Activated CD4-positive, alpha-beta T cell treated with anti-CD3 and anti-CD28 coated beads, Interleukin-2, amount 50 U/mL, for 48 hours (primary cell): ENCODE measurements around the gene SQOR.

Source experiments
- DNase-seq, 2 experiments: peaks; one replicate each; pipeline ENCODE4 v3.0.0-alpha.2; 2020

The SQOR gene

DNA sequence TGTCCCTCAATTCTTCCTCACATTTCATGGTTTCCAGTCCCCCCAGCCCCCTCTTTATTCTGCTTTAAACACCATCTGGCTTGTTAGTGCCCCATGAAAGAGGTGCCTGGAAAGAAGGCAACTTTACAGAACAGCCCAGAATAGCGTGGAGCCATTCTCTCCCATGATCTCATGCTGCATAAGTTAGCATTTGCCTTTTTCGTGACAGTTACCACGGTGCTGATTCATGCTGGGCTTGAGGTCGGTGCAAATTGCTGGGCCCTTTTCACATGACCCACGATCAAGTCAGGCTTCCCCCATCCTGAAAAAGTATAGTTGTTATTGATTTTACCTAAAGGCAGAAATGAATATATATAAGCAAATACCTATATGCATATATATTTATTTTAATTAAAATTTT lies 29.6 kb downstream of the SQOR start:
- DNase-seq, result no peak

DNA sequence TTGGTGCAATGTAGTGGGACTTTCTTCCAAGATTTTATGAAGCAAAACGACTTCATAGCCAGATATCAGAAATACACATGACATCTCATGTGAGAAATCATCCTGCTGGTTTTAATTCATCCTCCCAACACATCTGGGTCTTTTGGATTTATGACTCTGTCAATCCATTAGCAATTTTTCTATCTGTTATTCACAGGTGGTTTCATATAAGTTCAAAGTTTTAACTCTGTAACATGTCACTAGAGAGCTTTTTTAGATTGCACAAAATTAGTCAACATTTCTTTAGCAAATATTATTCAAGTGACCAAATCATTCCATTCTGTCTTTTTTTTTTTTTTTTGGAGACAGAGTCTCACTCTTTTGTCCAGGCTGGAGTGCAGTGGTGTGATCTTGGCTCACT lies 30.4 kb downstream of the SQOR start:
- DNase-seq, result no peak

DNA sequence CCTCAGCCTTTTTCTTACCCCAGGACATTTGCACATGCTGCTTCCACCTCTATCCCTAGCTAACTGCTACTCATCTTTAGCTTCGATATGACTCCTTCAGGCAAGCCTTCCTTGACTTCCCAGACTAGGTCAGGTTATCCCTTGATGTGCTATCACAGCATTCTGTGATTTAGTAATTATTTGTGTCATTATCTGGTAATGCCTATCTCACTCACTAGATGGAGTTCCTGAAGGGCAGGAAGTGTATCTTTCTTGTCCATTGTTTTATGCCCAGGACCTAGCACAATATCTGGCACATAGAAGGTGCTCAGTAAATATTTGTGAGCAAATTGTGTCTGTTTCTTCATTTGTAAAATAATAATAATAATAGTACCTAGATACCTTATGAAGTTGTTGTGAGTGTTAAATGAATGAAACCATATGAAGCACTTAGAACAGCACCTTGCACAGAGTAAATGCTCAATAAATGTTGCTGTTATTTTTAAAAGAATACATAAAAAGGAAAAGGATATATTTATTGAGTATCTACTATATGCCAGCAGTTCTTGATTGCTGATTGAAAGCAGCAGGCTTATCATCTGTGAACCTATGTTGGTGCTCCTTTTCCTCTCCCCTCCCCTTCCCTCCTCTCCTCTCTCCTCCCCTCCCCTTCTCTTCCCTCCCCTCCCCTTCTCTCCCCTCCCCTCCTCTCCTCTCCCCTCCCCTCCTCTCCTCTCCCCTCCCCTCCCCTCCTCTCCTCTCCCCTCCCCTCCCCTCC lies 31.5 kb downstream of the SQOR start:
- DNase-seq, result no peak

DNA sequence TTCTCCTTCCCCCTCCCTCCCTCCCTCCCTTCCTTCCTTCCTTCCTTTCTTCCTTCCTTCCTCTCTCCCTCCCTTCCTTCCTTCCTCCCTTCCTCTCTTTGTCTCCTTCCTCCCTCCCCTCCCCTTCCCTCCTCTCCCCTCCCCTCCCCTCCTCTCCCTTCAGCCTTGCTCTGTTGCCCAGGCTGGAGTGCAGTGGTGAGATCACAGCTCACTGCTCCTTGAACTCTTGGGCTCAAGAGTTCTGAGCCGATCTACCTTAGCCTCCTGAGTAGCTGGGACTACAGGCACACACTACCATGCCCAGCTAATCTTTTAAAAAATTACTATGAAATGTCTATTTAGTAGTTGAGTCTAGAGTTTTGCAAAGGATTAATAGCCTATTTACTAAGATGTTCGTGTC lies 32.2 kb downstream of the SQOR start:
- no peak for DNase-seq

DNA sequence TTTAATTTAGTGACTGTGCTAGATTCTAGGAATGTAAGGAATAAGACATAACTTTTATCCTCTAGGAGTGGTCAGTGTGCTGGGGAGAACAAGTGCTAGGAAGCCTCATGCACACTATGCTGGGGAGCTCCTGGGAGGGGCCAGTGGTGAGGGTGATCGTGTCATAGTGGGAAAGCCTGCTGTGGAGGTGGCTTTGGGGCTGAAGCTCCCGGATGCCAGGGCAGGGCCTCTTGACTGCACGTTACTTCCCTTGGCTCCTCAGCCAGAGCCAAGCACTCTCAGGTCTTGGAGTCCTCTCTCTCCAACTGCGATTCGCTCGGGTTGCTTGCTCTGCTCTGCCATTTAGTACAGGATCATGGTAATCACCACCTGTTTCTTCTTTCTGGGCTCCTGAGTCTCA lies 33.6 kb downstream of the SQOR start:
- no peak for DNase-seq

DNA sequence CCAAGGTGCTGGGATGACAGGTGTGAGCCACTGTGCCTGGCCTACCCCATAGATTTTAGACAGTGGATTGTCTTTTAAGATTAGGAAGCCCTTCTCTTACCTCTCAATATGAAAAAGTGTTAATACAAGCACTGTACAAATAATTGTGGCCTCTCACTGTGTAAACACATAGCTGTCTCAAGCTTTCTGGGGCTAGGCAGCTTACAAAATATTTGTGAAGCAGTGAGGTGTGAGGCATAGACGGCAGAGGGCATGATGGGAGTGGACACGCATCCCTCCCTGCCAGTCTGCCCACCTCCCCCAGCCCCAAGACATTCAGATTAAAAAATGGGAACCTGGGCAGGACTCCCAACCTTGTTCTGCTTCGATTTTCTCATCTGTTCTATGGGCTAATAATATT lies 34.6 kb downstream of the SQOR start:
- no peak for DNase-seq

GRCh38 chr15:45670091-45670490 lies 35.3 kb downstream of the SQOR start:
- no peak for DNase-seq

DNA sequence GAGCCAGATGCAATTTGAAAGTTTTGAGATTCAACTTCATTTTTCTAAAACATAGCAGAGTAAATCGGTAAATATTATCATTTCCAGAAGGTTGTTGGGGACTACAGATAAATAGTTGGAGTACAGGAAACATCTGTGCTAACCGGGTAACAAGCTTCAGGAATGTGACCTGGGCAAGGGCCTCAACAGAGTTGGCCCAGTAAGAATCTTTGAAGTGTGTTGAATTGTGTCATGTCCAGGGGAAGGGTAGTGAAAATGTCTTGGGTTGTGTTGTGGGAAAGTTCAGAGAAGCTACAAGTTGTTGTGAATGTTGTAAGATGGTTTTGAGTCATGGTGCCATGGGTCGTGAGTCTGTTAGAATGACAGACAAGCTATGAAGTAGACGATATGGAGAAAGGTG lies 35.7 kb downstream of the SQOR start:
- DNase-seq, result no peak

GRCh38 chr15:45674677-45675076 lies 39.8 kb downstream of the SQOR start:
- DNase-seq, result no peak

DNA sequence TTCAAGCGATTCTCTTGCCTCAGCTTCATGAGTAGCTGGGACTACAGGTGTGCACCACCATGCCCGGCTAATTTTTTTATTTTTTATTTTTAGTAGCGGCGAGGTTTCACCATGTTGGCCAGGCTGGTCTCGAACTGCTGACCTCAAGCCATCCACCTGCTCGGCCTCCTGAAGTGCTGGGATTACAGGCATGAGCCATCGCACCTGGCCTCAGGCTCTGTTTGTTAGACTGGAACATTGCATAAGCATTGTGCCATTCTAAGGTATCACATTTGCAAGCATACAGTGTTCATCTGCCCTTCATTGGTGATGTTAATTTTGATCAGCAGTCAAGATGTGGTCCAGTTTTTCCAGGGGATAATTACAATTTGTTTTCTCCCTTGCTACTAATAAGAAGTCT lies 43.0 kb downstream of the SQOR start:
- DNase-seq, result no peak

DNA sequence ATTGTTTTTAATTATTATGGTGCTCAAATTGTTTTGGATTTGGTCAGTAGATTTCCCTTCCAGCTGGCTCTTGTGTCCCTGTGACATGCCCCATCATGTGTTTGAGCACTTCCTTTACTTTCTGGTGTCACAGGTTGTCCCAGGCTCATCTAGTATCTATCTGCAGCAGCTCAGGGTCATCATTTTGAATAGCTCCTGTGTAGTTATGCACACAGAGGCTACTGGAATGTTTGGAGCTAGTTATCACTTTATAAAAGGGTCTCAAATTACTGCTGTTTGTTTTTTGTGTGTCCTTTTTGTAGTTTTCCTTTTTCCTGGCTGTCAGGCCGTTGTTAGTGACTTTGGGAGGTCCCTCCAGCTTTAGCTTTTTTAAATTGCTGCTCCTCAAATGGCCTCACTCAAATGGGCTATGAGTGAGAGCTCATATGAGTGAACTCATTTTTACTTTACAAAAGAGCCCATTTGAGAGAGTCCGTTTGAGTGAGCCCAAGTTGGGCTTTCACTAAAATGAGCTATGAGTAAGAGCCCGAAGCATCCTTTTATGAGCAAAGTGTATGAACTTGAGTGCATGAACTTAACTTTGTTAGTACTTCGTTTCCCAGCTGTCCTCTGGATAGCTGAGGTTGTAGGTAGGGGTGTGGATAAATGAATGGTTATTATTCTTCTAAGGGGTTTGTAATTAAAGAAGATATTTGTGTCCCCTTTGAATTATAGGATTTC lies 43.8 kb downstream of the SQOR start:
- no peak for DNase-seq

DNA sequence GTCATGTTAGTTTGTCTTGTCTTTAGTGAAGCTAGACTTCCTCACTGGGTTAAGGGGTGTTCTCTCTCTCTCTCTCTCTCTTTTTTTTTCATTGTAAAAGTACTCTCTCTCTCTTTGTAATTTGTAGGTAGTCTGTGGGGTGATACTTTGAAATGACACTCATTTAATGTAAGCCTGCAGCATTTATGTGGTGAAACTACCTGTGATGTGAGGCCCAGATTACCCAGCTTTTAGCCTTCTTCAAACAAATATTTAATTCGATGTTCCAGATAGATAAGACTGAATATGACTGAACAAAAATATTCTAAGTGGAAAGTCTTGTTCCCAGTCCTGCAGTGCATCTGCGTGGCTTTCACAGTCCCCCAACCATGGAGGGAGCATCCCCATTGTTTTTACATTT lies 49.7 kb downstream of the SQOR start:
- no peak for DNase-seq

DNA sequence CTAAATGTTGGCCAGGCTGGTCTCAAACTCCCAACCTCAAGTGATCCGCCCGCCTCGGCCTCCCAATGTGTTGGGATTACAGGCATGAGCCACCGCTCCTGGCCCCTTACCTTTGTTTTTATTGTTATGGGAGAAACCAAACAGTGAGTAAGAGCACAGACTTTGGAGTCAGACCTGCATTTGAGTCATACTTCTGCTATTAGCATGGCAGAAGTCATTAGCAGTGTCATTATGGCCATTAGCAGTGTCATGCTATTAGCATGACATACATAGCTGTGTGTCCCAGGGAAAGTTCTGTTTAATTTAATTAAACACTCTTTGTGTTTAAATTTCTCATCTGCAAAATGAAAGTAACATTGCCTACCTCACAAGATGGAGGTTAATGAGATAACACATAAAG lies 54.8 kb downstream of the SQOR start:
- DNase-seq, result no peak

DNA sequence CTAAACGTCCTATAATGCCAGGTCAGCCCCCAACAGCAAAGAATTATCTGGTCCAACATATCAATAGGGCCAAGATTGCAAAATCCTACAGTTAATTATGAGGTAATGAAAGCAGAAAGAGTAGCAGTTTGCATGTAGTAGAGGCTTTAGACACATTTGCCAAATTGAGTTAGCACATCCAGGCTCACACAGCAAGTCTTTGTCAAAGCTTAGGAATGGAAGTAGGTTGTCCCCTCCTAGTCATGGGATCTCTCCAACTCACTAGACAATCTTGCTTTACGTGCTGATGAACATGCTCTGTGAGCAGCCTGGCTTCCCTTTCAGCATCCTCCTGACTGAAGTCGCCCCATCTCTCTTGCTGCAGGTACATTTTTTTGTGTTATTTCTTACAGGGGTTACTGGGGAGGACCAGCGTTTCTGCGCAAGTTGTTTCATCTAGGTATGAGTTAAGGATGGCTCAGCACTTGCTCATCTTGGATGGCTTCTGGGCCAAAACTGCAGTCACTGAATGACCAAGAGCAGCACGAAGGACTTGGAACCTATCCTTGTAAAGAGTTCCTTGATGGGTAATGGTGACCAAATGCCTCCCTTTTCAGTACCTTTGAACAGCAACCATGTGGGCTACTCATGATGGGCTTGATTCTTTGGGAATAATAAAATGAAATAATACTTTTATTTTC lies 55.9 kb downstream of the SQOR start:
- no peak for DNase-seq

- no peak for DNase-seq
Observed at GRCh38 chr15:45701108-45701507, 66.3 kb downstream of the SQOR start.

DNA sequence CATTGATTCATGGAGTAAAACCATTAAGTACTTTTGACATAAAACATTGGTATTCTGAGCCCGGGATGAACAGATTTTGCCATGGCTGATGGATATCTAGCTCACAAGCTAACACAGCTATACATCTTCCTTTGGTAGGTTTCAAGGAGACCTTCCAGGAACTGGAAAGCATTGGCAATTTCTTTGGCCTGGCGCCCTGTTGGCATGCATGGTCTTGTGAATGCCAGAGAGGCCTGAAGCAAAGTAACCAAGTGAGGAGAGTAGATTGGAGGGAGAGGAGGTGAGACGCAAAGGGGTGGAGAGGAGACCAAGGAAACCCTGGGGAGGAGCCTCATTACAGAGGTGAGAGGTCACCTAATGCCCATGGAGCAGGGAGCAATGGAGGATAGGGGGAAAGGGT lies 67.2 kb downstream of the SQOR start:
- no peak for DNase-seq

DNA sequence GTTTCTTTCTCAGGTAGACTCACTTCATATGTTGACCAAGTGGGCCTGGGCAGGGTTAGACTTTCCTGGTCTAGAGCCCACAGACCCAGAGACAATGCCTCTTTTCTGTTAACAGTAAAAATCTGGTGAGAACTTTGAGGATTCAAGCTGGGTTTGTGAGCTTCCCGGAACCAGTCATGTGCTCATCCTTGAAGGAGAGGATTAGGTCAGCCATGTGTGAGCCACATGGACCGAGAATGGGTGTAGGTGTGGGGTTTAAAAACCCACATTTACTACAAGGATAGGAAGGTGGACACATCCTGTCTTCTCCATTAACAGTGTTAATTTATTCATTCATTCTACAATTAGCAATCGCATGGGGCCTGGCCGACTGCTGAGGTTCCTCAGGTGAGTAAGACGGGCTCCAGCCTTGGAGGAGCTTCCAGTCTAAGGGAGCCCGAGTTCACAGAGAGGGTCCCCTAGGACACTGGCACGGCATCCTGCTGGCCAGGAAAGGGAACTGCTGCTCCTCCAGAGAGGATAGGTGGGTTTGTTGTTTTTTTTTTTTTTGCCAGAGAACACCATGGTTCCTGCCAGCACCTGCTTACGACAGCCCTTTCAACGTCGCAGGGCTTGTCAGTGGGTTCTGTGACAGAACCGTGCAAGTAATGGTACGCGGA lies 69.0 kb downstream of the SQOR start:
- no peak for DNase-seq

GRCh38 chr15:45704329-45705249 lies 69.8 kb downstream of the SQOR start:
- peak; percentile 12 to 16 for DNase-seq

GRCh38 chr15:45705510-45706473 lies 71.0 kb downstream of the SQOR start:
- peak; percentile 72 to 81 for DNase-seq

DNA sequence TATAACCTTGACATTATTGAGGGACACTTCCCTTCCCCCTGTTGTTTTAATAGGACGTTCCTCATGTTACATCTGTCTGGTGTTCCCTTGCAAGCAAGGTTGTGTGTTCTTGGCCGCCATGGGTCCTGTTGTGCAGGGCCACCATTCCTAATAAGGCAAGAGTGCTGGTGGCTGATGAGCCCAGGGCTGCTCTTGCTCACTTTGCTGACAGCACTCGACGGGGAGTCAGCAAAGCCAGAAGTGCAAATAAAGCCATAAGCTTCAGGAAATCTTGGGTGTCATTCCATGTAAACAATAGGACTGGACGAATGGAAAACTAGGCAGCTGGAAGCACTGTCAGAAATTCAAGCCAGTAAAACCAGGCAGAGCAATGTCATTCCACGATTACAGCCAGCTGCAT lies 75.8 kb downstream of the SQOR start:
- no peak for DNase-seq
